DND-41 (cell line): ENCODE measurements around the gene NBEA.

Experiments used
- ATAC-seq: fragments of 200-7000 bp; cut with Tn5 transposase; 3 replicates; pipeline ENCODE4 v1.9.1; 2021; ENCODE audit warnings: low read depth; ENCODE audit not compliant: insufficient read depth
- DNase-seq: peaks from one replicate; pipeline ENCODE4 v3.0.0-alpha.2; 2020
- H2AFZ ChIP-seq: 2 replicates; pipeline ENCODE4 v1.6.0; 2012; ENCODE audit warnings: low read depth, low read length
- H3K27ac ChIP-seq: 2 replicates; pipeline ENCODE4 v1.5.1; 2012; ENCODE audit warnings: low read length, inconsistent platforms
- H3K27me3 ChIP-seq: fragments of 200-600 bp; sonication (generic); 2 replicates; pipeline ENCODE4 v1.6.0; 2012; ENCODE audit warnings: low read length, mild to moderate bottlenecking, inconsistent platforms; ENCODE audit not compliant: insufficient read depth, poor library complexity
- H3K36me3 ChIP-seq: 2 replicates; pipeline ENCODE4 v1.5.1; 2012; ENCODE audit warnings: low read length, inconsistent platforms; ENCODE audit not compliant: insufficient read depth
- H3K4me1 ChIP-seq: 2 replicates; pipeline ENCODE4 v1.5.1; 2012; ENCODE audit warnings: mild to moderate bottlenecking, low read length; ENCODE audit not compliant: insufficient read depth
- H3K4me2 ChIP-seq: 2 replicates; pipeline ENCODE4 v1.6.0; 2012; ENCODE audit warnings: mild to moderate bottlenecking, moderate library complexity, low read length, inconsistent platforms; ENCODE audit not compliant: insufficient read depth
- H3K4me3 ChIP-seq, 2 experiments: fragments of 200-600 bp in 1 of 2; shearing (Covaris generic) in 1 of 2; 2 replicates each; pipeline ENCODE4 v1.5.1; 2012 to 2016; ENCODE audit warnings: inconsistent platforms in 2 of 2, low read length in 2 of 2, mild to moderate bottlenecking in 2 of 2, low read depth in 1 of 2, moderate library complexity in 1 of 2
- H3K79me2 ChIP-seq: 2 replicates; pipeline ENCODE4 v1.6.0; 2012; ENCODE audit warnings: low read length, inconsistent platforms; ENCODE audit not compliant: insufficient read depth
- H3K9ac ChIP-seq: 2 replicates; pipeline ENCODE4 v1.6.0; 2012; ENCODE audit warnings: low read depth, mild to moderate bottlenecking, inconsistent platforms, low read length, moderate library complexity
- H3K9me3 ChIP-seq: 2 replicates; pipeline ENCODE4 v1.5.1; 2012; ENCODE audit warnings: low read length, moderate library complexity, mild to moderate bottlenecking, inconsistent platforms; ENCODE audit not compliant: insufficient read depth, severe bottlenecking
- H4K20me1 ChIP-seq: 2 replicates; pipeline ENCODE4 v1.6.0; 2012; ENCODE audit warnings: low read length; ENCODE audit not compliant: insufficient read depth
- CTCF ChIP-seq: IDR thresholded peaks from 2 replicates; pipeline ENCODE4 v1.5.1; 2012; ENCODE audit warnings: borderline replicate concordance, low read length, moderate library complexity, mild to moderate bottlenecking; ENCODE audit not compliant: poor library complexity, severe bottlenecking; ENCODE audit errors: extremely low read depth
- EZH2 ChIP-seq: IDR thresholded peaks from 3 replicates; pipeline ENCODE4 v1.6.1; 2012; ENCODE audit warnings: borderline replicate concordance, low read depth, mild to moderate bottlenecking, moderate library complexity, low read length, inconsistent platforms; ENCODE audit not compliant: severe bottlenecking

Gene NBEA

GRCh38 chr13:35457258-35457657 lies 515.2 kb downstream of the NBEA start:
- H3K4me2 ChIP-seq, result no peak overlapping the region
- DNase-seq (no peak), ATAC-seq (no peak)
- H3K36me3 ChIP-seq, result no peaks in the 10 kb centered on the region
- H3K4me1 ChIP-seq, result no peaks in the 10 kb centered on the region
- TF ChIP-seq EZH2 (no peak), CTCF (no peak)
- no peaks in the 10 kb centered on the region for H3K27me3 ChIP-seq
- H2AFZ ChIP-seq, result no peak overlapping the region
- H4K20me1 ChIP-seq, result no peaks in the 10 kb centered on the region
- H3K9ac ChIP-seq, result no peak overlapping the region
- H3K79me2 ChIP-seq, result no peaks in the 10 kb centered on the region
- H3K9me3 ChIP-seq, result no peaks in the 10 kb centered on the region
- H3K4me3 ChIP-seq, result no peak overlapping the region
- no peak overlapping the region for H3K27ac ChIP-seq

GRCh38 chr13:35460061-35460460 lies 518.0 kb downstream of the NBEA start:
- Histone ChIP-seq H3K4me1 (no peaks in the 10 kb centered on the region), H3K79me2 (no peaks in the 10 kb centered on the region), H3K9ac (no peak overlapping the region), H3K36me3 (no peaks in the 10 kb centered on the region), H3K27ac (no peak overlapping the region), H3K4me2 (no peak overlapping the region), H2AFZ (no peak overlapping the region), H3K9me3 (no peaks in the 10 kb centered on the region), H3K4me3 (no peak overlapping the region), H4K20me1 (no peaks in the 10 kb centered on the region), H3K27me3 (no peaks in the 10 kb centered on the region)
- ATAC-seq, result no peak
- no peak for TF ChIP-seq EZH2
- TF ChIP-seq CTCF, result no peak
- no peak for DNase-seq

GRCh38 chr13:35465371-35465770 lies 523.3 kb downstream of the NBEA start:
- no peaks in the 10 kb centered on the region for H3K9me3 ChIP-seq
- no peak overlapping the region for H3K9ac ChIP-seq
- no peak for TF ChIP-seq CTCF
- no peak for TF ChIP-seq EZH2
- no peaks in the 10 kb centered on the region for H4K20me1 ChIP-seq
- H3K79me2 ChIP-seq, result no peaks in the 10 kb centered on the region
- no peak overlapping the region for H3K27ac ChIP-seq
- H3K4me1 ChIP-seq, result no peaks in the 10 kb centered on the region
- no peak overlapping the region for H3K4me2 ChIP-seq
- no peak overlapping the region for H3K4me3 ChIP-seq
- no peaks in the 10 kb centered on the region for H3K27me3 ChIP-seq
- H2AFZ ChIP-seq, result no peak overlapping the region
- H3K36me3 ChIP-seq, result no peaks in the 10 kb centered on the region
- no peak for ATAC-seq
- no peak for DNase-seq

DNA sequence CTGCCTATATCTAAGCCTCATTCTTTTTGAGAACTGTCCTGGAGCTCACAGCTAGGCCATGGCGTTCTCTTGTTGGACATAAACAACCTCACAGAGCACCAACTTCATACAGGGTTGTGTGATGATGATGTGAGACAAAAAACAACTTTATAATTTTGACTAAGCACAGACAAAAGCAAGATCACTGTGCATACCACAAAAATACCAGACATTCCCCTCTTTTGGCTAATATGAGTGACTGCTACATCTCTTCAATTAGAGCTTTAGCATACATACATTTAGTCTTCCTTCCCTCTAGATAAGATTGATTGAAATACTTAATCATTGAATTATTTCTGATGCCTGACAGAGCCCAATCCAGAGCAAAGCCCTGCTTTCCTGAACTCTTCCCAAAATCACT lies 526.1 kb downstream of the NBEA start:
- Histone ChIP-seq H3K9me3 (no peaks in the 10 kb centered on the region), H3K79me2 (no peaks in the 10 kb centered on the region), H2AFZ (no peak overlapping the region), H3K4me1 (peaks cover 13% of the 10 kb centered on the region), H3K9ac (no peak overlapping the region), H3K27ac (no peak overlapping the region), H3K36me3 (no peaks in the 10 kb centered on the region), H3K27me3 (no peaks in the 10 kb centered on the region), H3K4me2 (no peak overlapping the region), H4K20me1 (no peaks in the 10 kb centered on the region), H3K4me3 (no peak overlapping the region)
- no peak for DNase-seq
- TF ChIP-seq CTCF (no peak), EZH2 (no peak)
- no peak for ATAC-seq
